PC-9 (cell line): ENCODE results near the gene RTN4IP1. TPM values are rescaled to one million over a fixed set of nuclear protein-coding genes. Genes with fewer than 3 reads are reported as not detected.

Experiments
- BruUV-seq: library from RNA; stranded (reverse); fragments of 400-500 nt; replicated peaks from 2 replicates; lab custom pipeline; 2021; lab: Mats Ljungman, UMichigan
- CTCF ChIA-PET: fragments of 300-600 bp; sonication (Branson Sonifier 250); formaldehyde crosslinking; loops from one replicate; lab custom pipeline; 2022; ENCODE audit warnings: antibody characterized with exemption; lab: Charles Lee
- POLR2A ChIA-PET: fragments of 300-600 bp; sonication (Branson Sonifier 250); formaldehyde crosslinking; loops from one replicate; lab custom pipeline; 2022; ENCODE audit warnings: antibody characterized with exemption; ENCODE audit not compliant: unreplicated experiment; lab: Charles Lee
- DNase-seq, 2 experiments: peaks; one replicate each; pipeline versions ENCODE4 v3.0.0 to v3.0.0-alpha.2; 2015 to 2022; ENCODE audit warnings: mixed read lengths in 1 of 2
- H2AFZ ChIP-seq: fragments of 200-600 bp; sonication (generic); 2 replicates; pipeline ENCODE4 v1.8.1; 2017; ENCODE audit warnings: antibody characterized with exemption
- H3F3A ChIP-seq: fragments of 200-600 bp; sonication (generic); 2 replicates; pipeline ENCODE4 v1.8.1; 2017; ENCODE audit warnings: antibody characterized with exemption, mild to moderate bottlenecking, low read depth; ENCODE audit not compliant: insufficient read depth
- H3K27ac ChIP-seq: fragments of 200-600 bp; sonication (generic); 2 replicates; pipeline ENCODE4 v1.6.1; 2016; ENCODE audit warnings: mixed run types
- H3K27me3 ChIP-seq: fragments of 200-600 bp; sonication (generic); 2 replicates; pipeline ENCODE4 v1.6.1; 2016; ENCODE audit warnings: low read depth, mixed run types; ENCODE audit not compliant: insufficient read depth
- H3K36me3 ChIP-seq: fragments of 200-600 bp; sonication (generic); 2 replicates; pipeline ENCODE4 v1.6.1; 2016; ENCODE audit warnings: low read depth, mixed run types
- H3K4me1 ChIP-seq: fragments of 200-600 bp; sonication (generic); replicated peaks from 2 replicates; pipeline ENCODE4 v1.6.1; 2016; ENCODE audit warnings: mixed run types; ENCODE audit not compliant: insufficient read depth
- H3K4me2 ChIP-seq: fragments of 200-600 bp; sonication (generic); 2 replicates; pipeline ENCODE4 v1.6.1; 2017; ENCODE audit warnings: mixed run types
- H3K4me3 ChIP-seq: fragments of 200-600 bp; sonication (generic); 2 replicates; pipeline ENCODE4 v1.6.1; 2016; ENCODE audit warnings: mixed run types
- H3K79me2 ChIP-seq: fragments of 200-600 bp; sonication (generic); 2 replicates; pipeline ENCODE4 v1.6.1; 2017; ENCODE audit warnings: low read depth, mixed run types
- H3K9me2 ChIP-seq: fragments of 200-600 bp; sonication (generic); 2 replicates; pipeline ENCODE4 v1.8.1; 2017; ENCODE audit warnings: mild to moderate bottlenecking; ENCODE audit not compliant: insufficient read depth
- H3K9me3 ChIP-seq: fragments of 200-600 bp; sonication (generic); 2 replicates; pipeline ENCODE4 v1.8.1; 2016; ENCODE audit warnings: low read depth; ENCODE audit not compliant: insufficient read depth
- H4K20me1 ChIP-seq: fragments of 200-600 bp; sonication (generic); 2 replicates; pipeline ENCODE4 v1.8.1; 2017; ENCODE audit not compliant: insufficient read depth
- EZH2 ChIP-seq: fragments of 200-600 bp; sonication (generic); IDR thresholded peaks from 2 replicates; pipeline ENCODE4 v1.8.0; 2017; ENCODE audit warnings: antibody characterized with exemption, low read depth
- intact Hi-C: fragments of 100-400 bp; cut with micrococcal nuclease; formaldehyde crosslinking; loops from one replicate; pipeline ENCODE4 v1.10.0; 2022; ENCODE audit not compliant: unreplicated experiment
- total RNA-seq: library from RNA; stranded (reverse); gene quantifications from 2 replicates; pipeline ENCODE4 v1.2.3, GENCODE V29; 2021
- TF ChIP-seq, protein P1 (sequence below): fragments of 200-600 bp; sonication (generic); conservative IDR thresholded peaks from 2 replicates; pipeline ENCODE4 v1.6.1; 2017; ENCODE audit warnings: mixed run types, antibody characterized with exemption, mild to moderate bottlenecking, moderate library complexity

RTN4IP1 gene
- total RNA-seq, 1 experiment from 2014 or later: 10.0 TPM

DNA sequence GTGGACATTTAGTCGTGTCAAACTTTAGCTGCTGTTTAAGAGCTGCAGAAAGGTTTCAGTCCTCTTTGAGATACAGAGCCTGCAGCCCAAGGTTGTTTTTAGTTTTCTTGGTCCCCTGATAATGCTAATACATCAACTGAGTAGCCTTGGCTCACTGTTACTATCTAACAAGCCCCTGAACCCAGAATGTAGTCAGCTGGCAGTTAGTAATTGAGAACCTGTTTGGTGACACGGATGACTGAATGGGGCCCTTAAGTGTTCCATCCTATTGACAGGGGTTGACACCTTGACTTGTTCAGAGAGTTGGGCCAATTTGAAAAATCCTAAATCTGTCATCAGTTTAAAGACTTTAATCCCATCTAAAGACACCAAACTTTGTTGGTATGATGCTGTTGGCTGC, 2.8 kb downstream of the RTN4IP1 start:
- BruUV-seq: no TSS peak
- intact Hi-C loops: no loop called here
- no peak overlapping the region for H3K27ac ChIP-seq
- no peak for DNase-seq
- H3K27me3 ChIP-seq: no peaks in the 10 kb centered on the region
- no peak overlapping the region for H3K4me3 ChIP-seq
- CTCF ChIA-PET: no interaction called here
- no peaks in the 10 kb centered on the region; the same call in 1 of the 2 replicates for H3F3A ChIP-seq
- H3K36me3 ChIP-seq: no peaks in the 10 kb centered on the region
- H3K9me2 ChIP-seq: no peaks in the 10 kb centered on the region
- H3K4me1 ChIP-seq: peaks cover 10% of the 10 kb centered on the region
- no peak for TF ChIP-seq EZH2
- TF ChIP-seq, protein P1, sequence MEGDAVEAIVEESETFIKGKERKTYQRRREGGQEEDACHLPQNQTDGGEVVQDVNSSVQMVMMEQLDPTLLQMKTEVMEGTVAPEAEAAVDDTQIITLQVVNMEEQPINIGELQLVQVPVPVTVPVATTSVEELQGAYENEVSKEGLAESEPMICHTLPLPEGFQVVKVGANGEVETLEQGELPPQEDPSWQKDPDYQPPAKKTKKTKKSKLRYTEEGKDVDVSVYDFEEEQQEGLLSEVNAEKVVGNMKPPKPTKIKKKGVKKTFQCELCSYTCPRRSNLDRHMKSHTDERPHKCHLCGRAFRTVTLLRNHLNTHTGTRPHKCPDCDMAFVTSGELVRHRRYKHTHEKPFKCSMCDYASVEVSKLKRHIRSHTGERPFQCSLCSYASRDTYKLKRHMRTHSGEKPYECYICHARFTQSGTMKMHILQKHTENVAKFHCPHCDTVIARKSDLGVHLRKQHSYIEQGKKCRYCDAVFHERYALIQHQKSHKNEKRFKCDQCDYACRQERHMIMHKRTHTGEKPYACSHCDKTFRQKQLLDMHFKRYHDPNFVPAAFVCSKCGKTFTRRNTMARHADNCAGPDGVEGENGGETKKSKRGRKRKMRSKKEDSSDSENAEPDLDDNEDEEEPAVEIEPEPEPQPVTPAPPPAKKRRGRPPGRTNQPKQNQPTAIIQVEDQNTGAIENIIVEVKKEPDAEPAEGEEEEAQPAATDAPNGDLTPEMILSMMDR: no peak
- POLR2A ChIA-PET: no interaction called here
- no peaks in the 10 kb centered on the region for H4K20me1 ChIP-seq
- no peaks in the 10 kb centered on the region for H3K9me3 ChIP-seq
- no peak overlapping the region for H2AFZ ChIP-seq
- peaks cover 30% of the 10 kb centered on the region for H3K79me2 ChIP-seq
- H3K4me2 ChIP-seq: no peak overlapping the region

DNA sequence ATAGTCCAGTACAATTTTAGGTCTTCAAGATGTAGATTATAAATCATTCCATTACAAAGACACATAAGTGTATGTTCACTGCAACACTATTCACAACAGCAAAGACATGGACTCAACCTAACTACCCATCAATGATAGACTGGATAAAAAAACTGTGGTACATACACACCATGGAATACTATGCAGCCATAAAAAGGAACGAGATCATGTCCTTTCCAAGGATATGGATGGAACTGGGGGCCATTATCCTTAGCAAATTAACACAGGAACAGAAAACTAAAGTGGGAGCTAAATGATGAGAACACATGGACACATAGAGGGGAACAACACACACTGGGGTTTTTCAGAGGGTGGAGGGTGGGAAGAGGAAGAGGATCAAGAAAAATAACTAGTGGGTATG, 6.3 kb downstream of the RTN4IP1 start:
- H2AFZ ChIP-seq: no peak overlapping the region
- no peaks in the 10 kb centered on the region for H3K9me3 ChIP-seq
- H3K4me1 ChIP-seq: no peaks in the 10 kb centered on the region
- H3K4me2 ChIP-seq: no peak overlapping the region
- no peak for DNase-seq
- no peaks in the 10 kb centered on the region; the same call in 1 of the 2 replicates for H3F3A ChIP-seq
- ChIA-PET CTCF (no interaction called here), POLR2A (no interaction called here)
- no TSS peak for BruUV-seq
- 0 out of 2 replicates have a peak, but pooled peaks cover 5% of the 10 kb centered on the region for H3K36me3 ChIP-seq
- H3K4me3 ChIP-seq: no peak overlapping the region
- no peaks in the 10 kb centered on the region for H4K20me1 ChIP-seq
- TF ChIP-seq, protein P1: no peak
- TF ChIP-seq EZH2: no peak
- H3K79me2 ChIP-seq: peaks cover 1% of the 10 kb centered on the region
- no peaks in the 10 kb centered on the region for H3K9me2 ChIP-seq
- no peaks in the 10 kb centered on the region for H3K27me3 ChIP-seq
- intact Hi-C loops: no loop called here
- H3K27ac ChIP-seq: no peak overlapping the region

DNA sequence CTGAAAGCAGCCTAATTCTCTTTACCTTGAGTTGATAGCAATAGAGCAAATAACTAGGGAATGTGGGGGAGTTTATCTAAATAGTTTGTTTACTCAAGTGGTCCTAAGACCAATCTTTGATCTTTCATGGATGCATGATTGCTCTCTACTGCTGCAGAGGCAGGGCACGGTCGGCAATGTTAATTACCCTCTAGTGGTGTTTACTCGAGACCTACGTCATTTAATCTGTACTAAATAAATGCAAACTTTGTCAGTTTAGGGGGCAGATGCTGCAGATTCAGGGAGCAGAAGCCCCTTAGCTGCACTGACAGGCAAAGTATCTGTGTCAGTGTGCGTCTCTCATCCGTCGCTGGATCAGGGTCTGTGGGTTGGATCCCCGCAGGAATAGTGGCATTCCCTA, 6.9 kb downstream of the RTN4IP1 start:
- Histone ChIP-seq H3K4me1 (no peaks in the 10 kb centered on the region), H3K4me3 (no peak overlapping the region), H3K79me2 (no peaks in the 10 kb centered on the region), H4K20me1 (no peaks in the 10 kb centered on the region), H3F3A (no peaks in the 10 kb centered on the region; the same call in 1 of the 2 replicates), H3K36me3 (0 out of 2 replicates have a peak, but pooled peaks cover 5% of the 10 kb centered on the region), H3K4me2 (no peak overlapping the region), H3K9me3 (no peaks in the 10 kb centered on the region), H3K9me2 (no peaks in the 10 kb centered on the region), H3K27ac (no peak overlapping the region), H3K27me3 (no peaks in the 10 kb centered on the region), H2AFZ (no peak overlapping the region)
- DNase-seq: no peak
- no TSS peak for BruUV-seq
- CTCF ChIA-PET: no interaction called here
- no peak for TF ChIP-seq EZH2
- TF ChIP-seq, protein P1: no peak
- POLR2A ChIA-PET: no interaction called here
- intact Hi-C loops: no loop called here
